Measurements from ENCODE around the gene DOK1.

Gene DOK1

GRCh38 chr2:74525717-74526648, 28.5 kb upstream of the DOK1 start, which contains the start of gene DQX1:
Gene DQX1 (minus strand): TSS chr2:74526231. CDS start chr2:74525729, 502 bp downstream.
- DNase-seq, result no peak

GRCh38 chr2:74526649-74527230, 27.8 kb upstream of the DOK1 start:
- DNase-seq, result no peak

DNA sequence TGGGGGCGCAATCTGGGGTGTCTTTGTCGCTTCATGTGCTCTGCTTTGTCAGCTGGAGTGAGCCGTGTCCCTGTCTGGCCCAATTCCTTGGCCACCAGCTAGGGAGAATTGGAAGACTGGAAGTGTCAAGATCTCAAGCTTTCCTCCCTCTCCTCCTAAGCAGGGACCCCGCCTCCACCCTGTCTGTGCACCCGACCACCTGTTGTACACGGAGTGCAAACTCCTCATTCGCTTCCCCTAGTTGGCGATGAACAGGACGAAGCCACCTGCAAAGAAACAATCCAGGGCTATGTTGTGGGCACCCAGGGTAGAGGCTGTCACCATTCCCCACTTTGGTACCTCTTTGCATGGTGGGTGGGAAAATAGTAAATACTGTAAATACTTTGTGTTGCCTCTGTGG, 26.8 kb upstream of the DOK1 start:
- no peak for DNase-seq

DNA sequence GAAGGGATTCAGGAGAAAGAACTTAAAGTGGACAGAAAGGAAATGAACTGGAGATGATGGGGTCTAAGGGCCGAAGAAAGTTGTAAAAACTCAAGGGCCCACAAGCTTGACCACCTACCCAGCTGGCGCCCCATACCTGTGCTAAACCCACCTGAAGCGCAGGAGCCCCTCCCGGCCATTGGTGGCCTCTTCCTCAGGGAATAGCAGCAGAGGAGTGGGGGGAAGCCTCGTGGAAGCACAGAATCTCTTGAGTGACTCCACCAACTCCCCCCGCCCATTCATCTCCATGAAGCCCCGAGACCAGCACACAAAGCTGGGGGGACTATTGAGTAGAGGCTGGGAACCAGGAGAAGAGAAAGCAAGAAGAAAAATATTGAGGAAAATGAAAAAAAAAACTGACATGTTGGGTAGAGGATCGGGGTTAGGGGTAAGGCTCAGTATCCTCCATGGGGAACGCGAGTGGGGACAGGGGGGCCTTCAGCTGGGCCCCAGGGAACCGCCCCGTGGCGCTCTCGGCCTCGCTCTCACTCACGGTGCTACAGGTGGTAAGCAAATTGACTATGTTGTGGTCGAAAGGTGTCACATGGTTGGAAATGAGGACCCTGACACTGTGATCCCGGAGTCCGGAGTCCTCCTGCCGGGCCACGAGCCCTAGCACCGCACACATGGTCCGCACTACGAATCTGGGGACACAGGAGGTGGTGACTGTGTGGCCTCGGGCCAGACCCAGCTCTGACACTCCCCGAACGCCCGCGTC, 25.7 kb upstream of the DOK1 start:
- DNase-seq, result no peak

- DNase-seq, result peak; percentile 98
Measured at GRCh38 chr2:74529357-74530238, 24.9 kb upstream of the DOK1 start, which contains the start of the genes AUP1 and HTRA2. Gene AUP1 (minus strand): TSS chr2:74529706. CDS start chr2:74529629, 77 bp downstream. Gene HTRA2 (plus strand): TSS chr2:74529933. CDS start chr2:74530007, 74 bp downstream.

- no peak for DNase-seq
Measured at GRCh38 chr2:74530239-74531187, 24.0 kb upstream of the DOK1 start.

DNA sequence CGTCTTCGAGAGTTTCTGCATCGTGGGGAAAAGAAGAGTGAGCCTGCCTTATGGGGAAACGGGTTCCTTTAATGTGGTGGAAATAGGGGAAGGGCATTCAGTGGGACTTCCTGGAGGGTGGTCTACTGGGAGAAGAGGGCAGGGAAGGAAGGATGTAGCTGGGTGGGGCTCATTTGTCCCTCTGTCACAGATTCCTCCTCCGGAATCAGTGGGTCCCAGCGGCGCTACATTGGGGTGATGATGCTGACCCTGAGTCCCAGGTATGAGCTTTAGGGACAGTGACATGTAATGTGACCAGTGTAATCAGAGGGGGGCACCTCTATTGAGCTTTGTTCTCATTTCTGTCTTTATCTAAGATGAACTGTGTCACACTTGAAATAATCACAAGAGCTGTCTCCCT, 22.9 kb upstream of the DOK1 start:
- no peak for DNase-seq

DNA sequence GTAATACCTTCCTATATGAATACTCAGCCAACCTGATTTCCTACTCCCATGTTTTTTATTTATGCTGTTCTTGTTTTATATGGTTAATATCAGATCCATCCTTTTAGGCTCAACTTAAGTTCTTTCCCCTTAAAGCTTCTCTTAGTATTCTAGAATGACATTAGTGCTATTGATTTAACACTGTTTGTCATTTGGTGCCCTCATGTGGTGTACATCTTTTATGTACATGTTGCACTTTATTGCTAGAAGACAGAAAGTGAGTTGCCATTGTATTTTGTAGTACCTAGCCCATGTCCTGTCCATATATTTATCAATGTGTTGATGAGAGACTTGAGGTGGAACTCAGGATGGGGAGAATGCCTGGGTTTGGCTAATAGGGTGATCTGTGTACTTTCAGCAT, 22.3 kb upstream of the DOK1 start:
- no peak for DNase-seq

GRCh38 chr2:74533464-74533863, 21.1 kb upstream of the DOK1 start:
- DNase-seq, result no peak

DNA sequence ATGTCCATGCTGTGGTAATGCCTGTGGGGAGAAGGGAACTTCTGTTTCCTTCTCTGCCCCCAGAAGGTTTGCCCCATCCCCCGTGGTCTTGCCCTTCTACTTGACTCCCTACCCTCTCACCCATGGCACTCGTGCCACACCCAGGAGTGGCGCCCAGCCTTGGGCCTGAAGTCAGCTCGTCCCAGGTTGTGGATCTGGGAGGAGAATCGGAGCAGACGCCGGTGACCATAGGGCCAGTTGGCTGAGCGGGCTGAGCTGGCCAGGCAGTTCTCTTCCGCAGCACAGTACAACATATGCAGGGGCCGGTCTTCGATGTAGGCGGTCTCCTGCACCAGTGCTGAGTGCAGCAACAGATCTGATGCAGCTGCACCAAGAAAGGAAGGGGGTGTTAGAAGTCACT, 20.1 kb upstream of the DOK1 start:
- no peak for DNase-seq

DNA sequence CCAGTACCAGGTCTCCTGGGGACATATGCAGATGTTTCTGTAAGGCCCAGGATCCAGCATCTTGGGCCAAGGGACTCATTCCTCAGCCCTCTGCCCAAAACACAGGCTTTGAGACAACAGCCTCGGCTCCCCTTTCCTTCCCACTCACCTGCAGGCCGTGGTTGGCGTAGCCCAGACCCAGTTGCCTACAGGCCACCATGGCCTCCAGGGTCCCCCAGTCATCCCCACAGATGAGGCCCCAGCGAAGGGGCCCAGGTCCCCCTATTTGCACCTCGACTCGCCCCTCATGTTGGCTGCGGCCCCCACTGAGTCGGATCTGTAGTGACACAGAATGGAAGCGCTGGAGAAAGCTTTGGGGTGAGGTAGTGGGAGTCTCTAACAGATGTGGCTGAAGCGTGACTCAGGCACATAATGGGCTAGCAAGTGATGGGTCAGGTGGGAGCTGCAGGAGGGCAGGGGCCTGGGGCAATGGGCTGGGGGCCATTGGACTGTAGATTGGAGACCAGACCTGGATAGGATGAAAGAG, 19.0 kb upstream of the DOK1 start:
- no peak for DNase-seq

DNA sequence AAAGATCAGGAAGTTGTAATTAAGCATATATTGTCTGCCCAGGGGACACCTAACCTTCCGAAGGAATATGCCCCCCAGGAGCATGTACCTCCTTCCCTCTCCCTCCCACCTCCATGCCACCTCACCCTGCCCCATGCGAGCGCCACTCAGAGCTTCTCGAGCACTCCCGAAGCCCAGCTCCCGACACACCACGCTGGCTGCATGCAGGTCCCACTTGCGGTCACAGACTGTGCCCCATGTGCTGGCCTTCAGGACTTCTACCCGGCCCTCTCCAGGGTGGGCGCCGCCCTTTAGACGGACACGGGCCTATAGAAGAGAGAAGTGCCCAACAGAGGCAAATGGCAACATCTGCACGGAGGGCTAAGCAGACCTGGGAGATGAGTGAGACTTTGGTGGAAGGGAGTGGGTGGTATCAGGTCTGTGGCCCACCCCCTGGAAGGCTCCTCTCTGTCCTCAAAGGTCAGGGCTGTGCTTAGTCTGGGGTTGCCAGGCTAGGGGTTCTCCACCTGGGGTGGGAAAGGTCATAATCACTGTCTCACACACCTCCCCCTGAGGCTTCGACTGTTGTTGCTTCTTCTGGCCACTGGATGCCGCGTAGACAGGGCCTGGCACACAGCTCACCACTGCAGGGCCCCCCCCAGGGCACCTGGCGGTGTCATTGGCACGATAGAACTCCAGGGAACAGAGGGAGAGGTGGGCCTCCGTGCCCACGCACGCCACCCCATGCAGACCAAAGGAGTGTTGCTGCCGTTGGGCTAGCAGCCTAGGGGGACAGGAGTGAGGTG, 18.2 kb upstream of the DOK1 start:
- DNase-seq, result no peak

GRCh38 chr2:74537140-74537539, 17.4 kb upstream of the DOK1 start:
- no peak for DNase-seq

DNA sequence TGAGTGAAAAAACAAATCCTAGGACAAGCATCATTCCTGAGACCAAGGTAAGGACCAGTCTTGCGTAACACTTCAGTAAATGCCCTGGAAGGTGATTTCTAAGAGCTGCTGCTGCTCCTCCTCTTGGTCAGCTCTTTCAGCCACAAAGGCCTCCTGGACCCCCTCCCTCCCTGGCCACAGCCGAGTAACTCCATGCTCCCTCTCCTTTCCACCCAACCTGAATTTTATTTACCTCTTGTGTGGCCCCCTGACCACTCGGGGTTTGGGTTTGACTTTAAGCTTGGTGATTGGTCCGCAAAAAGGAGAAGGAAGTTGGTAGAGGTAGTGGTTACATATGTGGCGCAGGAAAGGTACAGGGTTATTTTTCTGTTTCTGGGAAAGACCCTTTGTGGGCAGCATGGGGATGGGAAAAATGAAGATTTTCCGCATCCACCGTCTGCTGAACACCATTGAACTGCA, 15.6 kb upstream of the DOK1 start:
- DNase-seq, result no peak

GRCh38 chr2:74540291-74540690, 14.2 kb upstream of the DOK1 start:
- DNase-seq, result no peak

GRCh38 chr2:74542978-74543377, 11.5 kb upstream of the DOK1 start:
- no peak for DNase-seq

DNA sequence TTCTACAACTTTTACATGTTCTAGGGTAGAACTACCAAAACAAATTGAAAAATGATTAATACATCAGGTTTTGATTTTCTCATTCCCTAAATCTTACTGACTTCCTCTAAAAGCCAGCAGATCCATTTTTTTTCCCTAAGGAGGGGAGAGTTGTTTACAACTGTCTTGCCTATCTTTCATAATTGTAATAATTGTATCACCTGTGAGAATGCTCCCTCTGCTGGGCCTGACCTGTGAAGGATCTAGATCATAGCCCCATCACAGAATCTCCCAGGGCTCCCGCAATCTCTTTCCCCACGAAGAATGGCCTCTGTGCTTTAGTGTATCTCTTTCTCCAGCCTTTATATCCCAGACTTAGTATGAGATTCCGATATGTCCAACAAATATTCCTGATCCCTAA, 9.9 kb upstream of the DOK1 start:
- DNase-seq, result no peak

- no peak for DNase-seq
Measured at GRCh38 chr2:74546004-74546403, 8.5 kb upstream of the DOK1 start.

DNA sequence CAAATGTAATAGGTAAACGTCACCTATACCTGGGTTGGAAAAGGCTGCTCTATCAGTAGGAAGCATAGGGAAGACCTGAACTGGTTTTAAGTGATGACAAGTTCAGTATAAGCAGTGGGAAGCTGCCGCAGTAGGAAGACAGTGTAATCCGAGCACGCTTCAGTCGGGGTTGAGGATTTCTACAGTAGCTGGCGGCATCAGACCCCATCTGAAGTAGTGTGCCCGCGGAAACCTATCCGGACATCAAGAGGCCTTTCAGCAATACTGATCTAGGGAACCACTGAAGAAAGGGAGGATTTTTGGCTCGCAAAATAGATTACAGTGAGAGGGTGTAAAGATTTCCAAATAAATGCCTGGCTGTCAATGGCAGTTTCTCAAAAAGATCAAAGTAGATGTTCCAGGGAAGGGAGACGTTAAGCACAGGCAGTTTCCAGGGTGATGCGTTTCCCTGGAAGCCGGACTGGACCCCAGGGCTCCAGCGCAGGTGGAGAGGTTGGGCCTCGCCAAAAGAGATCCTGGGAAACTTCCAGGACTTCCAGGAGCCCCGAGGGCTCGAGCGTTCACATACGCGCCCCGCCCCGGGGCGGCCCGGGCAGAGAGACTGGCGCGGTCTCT, 6.1 kb upstream of the DOK1 start:
- DNase-seq, result no peak
